CD4-positive, alpha-beta T cell (primary cell): ENCODE results near the gene FAM83B. TPM values are rescaled to one million over a fixed set of nuclear protein-coding genes. Genes with fewer than 3 reads are reported as not detected.

Experiments used
- ATAC-seq: fragments of 200-7000 bp; cut with Tn5 transposase; one replicate; pipeline ENCODE4 v1.10.0; 2022; ENCODE audit warnings: mild to moderate bottlenecking; ENCODE audit not compliant: poor library complexity
- CTCF ChIA-PET: fragments of 350-600 bp; sonication (Branson Sonifier 250); formaldehyde crosslinking; loops from one replicate; lab custom pipeline; 2021; ENCODE audit warnings: antibody characterized with exemption, inconsistent platforms; lab: Charles Lee
- POLR2A ChIA-PET: fragments of 350-600 bp; sonication (Branson Sonifier 250); formaldehyde crosslinking; loops from one replicate; lab custom pipeline; 2021; ENCODE audit warnings: antibody characterized with exemption, inconsistent platforms; lab: Charles Lee
- DNase-seq, 14 experiments: peaks; one replicate each; pipeline ENCODE4 v3.0.0-alpha.2; 2013 to 2020; ENCODE audit warnings: mixed read lengths in 2 of 14
- H3K27ac ChIP-seq, 2 donors: one replicate each; pipeline versions ENCODE4 v1.5.1 to v1.7.0; 2013; ENCODE audit warnings: low read length in 2 of 2, low read depth in 1 of 2, mild to moderate bottlenecking in 1 of 2
- H3K27me3 ChIP-seq, 2 experiments: 1 replicate in 1 of 2; 2 replicates in 1 of 2; pipeline versions ENCODE4 v1.6.1 to v1.7.0; 2013; ENCODE audit warnings: low read length in 2 of 2, control low read depth in 1 of 2, mild to moderate bottlenecking in 1 of 2, moderate library complexity in 1 of 2; ENCODE audit not compliant: insufficient read depth in 2 of 2, control insufficient read depth in 1 of 2
- H3K36me3 ChIP-seq: one replicate; pipeline ENCODE4 v1.6.1; 2013; ENCODE audit warnings: low read length, control low read depth; ENCODE audit not compliant: insufficient read depth
- H3K4me1 ChIP-seq: one replicate; pipeline ENCODE4 v1.6.1; 2013; ENCODE audit warnings: low read length, control low read depth; ENCODE audit not compliant: insufficient read depth
- H3K4me3 ChIP-seq: one replicate; pipeline ENCODE4 v1.5.1; 2013; ENCODE audit warnings: mild to moderate bottlenecking, low read length, moderate library complexity
- H3K9me3 ChIP-seq, 2 experiments: 1 replicate in 1 of 2; 2 replicates in 1 of 2; pipeline versions ENCODE4 v1.6.1 to v1.7.0; 2013; ENCODE audit warnings: low read length in 2 of 2, mild to moderate bottlenecking in 2 of 2, control low read depth in 1 of 2, moderate library complexity in 1 of 2; ENCODE audit not compliant: control insufficient read depth in 1 of 2, insufficient read depth in 1 of 2
- H3K27ac Mint-ChIP-seq: one replicate; pipeline ENCODE4 v1.8.0; 2020; ENCODE audit warnings: mixed read lengths
- H3K27me3 Mint-ChIP-seq: one replicate; pipeline ENCODE4 v1.8.0; 2021; ENCODE audit warnings: mixed read lengths
- H3K36me3 Mint-ChIP-seq: one replicate; pipeline ENCODE4 v1.8.0; 2021; ENCODE audit warnings: low read depth, mixed read lengths
- H3K4me1 Mint-ChIP-seq: one replicate; pipeline ENCODE4 v1.8.0; 2021; ENCODE audit warnings: low read depth, mixed read lengths
- H3K4me3 Mint-ChIP-seq: one replicate; pipeline ENCODE4 v1.8.0; 2020; ENCODE audit warnings: mild to moderate bottlenecking, mixed read lengths
- H3K9me3 Mint-ChIP-seq: one replicate; pipeline ENCODE4 v1.8.0; 2020; ENCODE audit warnings: mixed read lengths
- intact Hi-C, 2 experiments: fragments of 100-400 bp; cut with DNase I in 1 of 2; cut with micrococcal nuclease in 1 of 2; formaldehyde crosslinking; loops; one replicate each; pipeline versions ENCODE4 v1.15.1 to v1.9.0; 2023 to 2025; cut with DNase I, micrococcal nuclease
- total RNA-seq, 174 experiments: library from RNA in 2 of 174; stranded (reverse) in 2 of 174; gene quantifications; one replicate each; pipeline ENCODE4 v1.2.3 and lab custom pipeline; 2021 to 2026
- TF ChIP-seq, protein P1 (sequence below): fragments of 200-600 bp; IDR thresholded peaks from one replicate; pipeline ENCODE4 v1.8.0; 2022; ENCODE audit warnings: antibody characterized with exemption, mild to moderate bottlenecking

Gene FAM83B
- total RNA-seq, 2 experiments from 2014 or later, result not detected

DNA sequence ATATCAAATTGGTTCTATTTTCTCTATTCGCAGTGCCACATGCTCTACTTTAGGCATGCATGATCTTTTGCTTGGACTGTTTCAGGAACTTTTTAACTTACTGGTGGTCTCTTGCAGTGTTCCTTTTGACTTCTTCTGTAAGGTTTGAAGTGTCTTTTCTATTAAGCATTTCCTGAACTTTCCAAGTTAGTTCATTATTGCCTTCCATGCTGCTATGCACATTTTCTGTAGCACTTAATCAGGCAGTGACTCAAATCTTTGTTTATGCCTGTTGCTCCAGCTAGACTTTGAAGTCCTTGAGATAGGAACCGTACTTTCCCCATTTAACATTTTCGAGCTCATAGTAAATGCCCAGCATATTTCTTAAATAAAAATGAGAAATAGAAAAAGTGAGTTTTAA lies 52.2 kb downstream of the FAM83B start:
- Histone ChIP-seq H3K4me3 (no peak overlapping the region), H3K27ac (no peak overlapping the region), H3K4me1 (no peaks in the 10 kb centered on the region), H3K9me3 (no peaks in the 10 kb centered on the region), H3K36me3 (no peaks in the 10 kb centered on the region), H3K27me3 (no peaks in the 10 kb centered on the region)
- peaks cover 3% of the 10 kb centered on the region for H3K9me3 Mint-ChIP-seq
- DNase-seq (no peak), ATAC-seq (no peak)
- no peaks in the 10 kb centered on the region for H3K27me3 Mint-ChIP-seq
- H3K36me3 Mint-ChIP-seq, result no peaks in the 10 kb centered on the region
- no peak overlapping the region for H3K4me3 Mint-ChIP-seq
- POLR2A ChIA-PET, result no interaction called here
- H3K4me1 Mint-ChIP-seq, result no peaks in the 10 kb centered on the region
- intact Hi-C loops, result no loop called here
- H3K27ac Mint-ChIP-seq, result no peak overlapping the region
- CTCF ChIA-PET, result no interaction called here
- TF ChIP-seq, protein P1, sequence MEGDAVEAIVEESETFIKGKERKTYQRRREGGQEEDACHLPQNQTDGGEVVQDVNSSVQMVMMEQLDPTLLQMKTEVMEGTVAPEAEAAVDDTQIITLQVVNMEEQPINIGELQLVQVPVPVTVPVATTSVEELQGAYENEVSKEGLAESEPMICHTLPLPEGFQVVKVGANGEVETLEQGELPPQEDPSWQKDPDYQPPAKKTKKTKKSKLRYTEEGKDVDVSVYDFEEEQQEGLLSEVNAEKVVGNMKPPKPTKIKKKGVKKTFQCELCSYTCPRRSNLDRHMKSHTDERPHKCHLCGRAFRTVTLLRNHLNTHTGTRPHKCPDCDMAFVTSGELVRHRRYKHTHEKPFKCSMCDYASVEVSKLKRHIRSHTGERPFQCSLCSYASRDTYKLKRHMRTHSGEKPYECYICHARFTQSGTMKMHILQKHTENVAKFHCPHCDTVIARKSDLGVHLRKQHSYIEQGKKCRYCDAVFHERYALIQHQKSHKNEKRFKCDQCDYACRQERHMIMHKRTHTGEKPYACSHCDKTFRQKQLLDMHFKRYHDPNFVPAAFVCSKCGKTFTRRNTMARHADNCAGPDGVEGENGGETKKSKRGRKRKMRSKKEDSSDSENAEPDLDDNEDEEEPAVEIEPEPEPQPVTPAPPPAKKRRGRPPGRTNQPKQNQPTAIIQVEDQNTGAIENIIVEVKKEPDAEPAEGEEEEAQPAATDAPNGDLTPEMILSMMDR, result no peak

DNA sequence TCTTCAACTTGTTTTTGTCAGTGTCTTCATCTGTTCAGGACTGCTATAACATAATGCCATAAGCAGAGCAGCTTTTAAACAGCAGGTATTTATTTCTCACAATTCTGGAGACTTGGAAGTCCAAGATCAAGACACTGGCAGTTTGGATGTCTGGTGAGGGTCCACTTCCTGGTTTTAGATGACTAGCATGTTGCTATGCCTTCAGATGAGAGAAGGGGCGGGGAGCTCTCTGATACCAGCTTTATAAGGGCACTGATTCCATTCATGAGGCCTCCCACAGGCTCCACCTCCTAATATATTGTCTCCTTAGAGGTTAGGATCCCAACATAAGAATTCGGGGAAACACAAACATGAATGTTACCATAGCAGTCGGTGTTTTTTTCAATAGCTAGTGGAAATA lies 52.9 kb downstream of the FAM83B start:
- ChIA-PET CTCF (no interaction called here), POLR2A (no interaction called here)
- TF ChIP-seq, protein P1, result no peak
- peaks cover 2% of the 10 kb centered on the region for H3K9me3 Mint-ChIP-seq
- H3K27ac Mint-ChIP-seq, result no peak overlapping the region
- Histone ChIP-seq H3K27me3 (no peaks in the 10 kb centered on the region), H3K36me3 (no peaks in the 10 kb centered on the region), H3K4me1 (no peaks in the 10 kb centered on the region), H3K4me3 (no peak overlapping the region), H3K9me3 (no peaks in the 10 kb centered on the region), H3K27ac (no peak overlapping the region)
- no peak for ATAC-seq
- H3K36me3 Mint-ChIP-seq, result no peaks in the 10 kb centered on the region
- H3K4me3 Mint-ChIP-seq, result no peak overlapping the region
- intact Hi-C loops, result no loop called here
- DNase-seq, result no peak
- H3K4me1 Mint-ChIP-seq, result no peaks in the 10 kb centered on the region
- no peaks in the 10 kb centered on the region for H3K27me3 Mint-ChIP-seq

DNA sequence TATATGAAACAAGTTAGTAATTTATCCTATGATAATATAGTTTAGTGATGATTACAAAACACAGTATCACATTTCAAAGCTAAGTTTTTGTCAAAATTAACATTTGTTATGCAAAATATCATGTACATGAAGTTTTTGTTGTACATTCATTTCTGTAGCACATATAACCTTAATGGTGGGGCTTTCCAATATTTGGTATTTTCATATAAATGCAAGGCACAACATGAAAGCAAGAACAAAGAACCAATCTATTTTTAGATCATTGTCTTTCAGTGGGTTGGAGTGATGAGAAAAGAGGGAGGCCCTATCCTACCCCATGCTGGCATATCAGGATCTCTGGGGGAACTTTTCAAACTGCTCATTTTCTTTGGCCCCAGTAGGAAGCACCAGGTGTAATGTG lies 53.4 kb downstream of the FAM83B start:
- no peak overlapping the region for H3K4me3 Mint-ChIP-seq
- POLR2A ChIA-PET, result no interaction called here
- no peaks in the 10 kb centered on the region for H3K36me3 ChIP-seq
- H3K4me1 ChIP-seq, result no peaks in the 10 kb centered on the region
- no peaks in the 10 kb centered on the region for H3K36me3 Mint-ChIP-seq
- H3K4me1 Mint-ChIP-seq, result no peaks in the 10 kb centered on the region
- H3K9me3 Mint-ChIP-seq, result peaks cover 6% of the 10 kb centered on the region
- no peaks in the 10 kb centered on the region for H3K27me3 ChIP-seq
- DNase-seq, result no peak
- no peaks in the 10 kb centered on the region for H3K27me3 Mint-ChIP-seq
- no peak for ATAC-seq
- no peak overlapping the region for H3K27ac ChIP-seq
- TF ChIP-seq, protein P1, result no peak
- no peak overlapping the region for H3K27ac Mint-ChIP-seq
- no peak overlapping the region for H3K4me3 ChIP-seq
- intact Hi-C loops, result no loop called here
- CTCF ChIA-PET, result no interaction called here
- no peaks in the 10 kb centered on the region for H3K9me3 ChIP-seq
